IMR-90 (cell line): ENCODE data around the gene NXPH1. TPM values are rescaled to one million over a fixed set of nuclear protein-coding genes. Genes with fewer than 3 reads are reported as not detected.

ENCODE experiments used
- ATAC-seq: fragments of 200-7000 bp; cut with Tn5 transposase; 2 replicates; pipeline ENCODE4 v1.9.1; 2020; ENCODE audit warnings: low read depth, mild to moderate bottlenecking, moderate library complexity
- BruUV-seq: library from RNA; stranded (reverse); fragments of 400-500 nt; replicated peaks from 2 replicates; lab custom pipeline; 2021; lab: Mats Ljungman, UMichigan
- CTCF ChIA-PET: fragments of 300-600 bp; formaldehyde crosslinking; extraction: SDS; loops from one replicate; lab custom pipeline; 2021; ENCODE audit warnings: antibody characterized with exemption; lab: Yijun Ruan, JAX
- POLR2A ChIA-PET: fragments of 300-600 bp; sonication (Branson Sonifier 250); formaldehyde crosslinking; loops from one replicate; lab custom pipeline; 2022; ENCODE audit warnings: antibody characterized with exemption; ENCODE audit not compliant: unreplicated experiment; lab: Charles Lee
- DNase-seq: peaks from one replicate; pipeline ENCODE4 v3.0.0; 2013
- H2AFZ ChIP-seq: replicated peaks from 2 replicates; pipeline ENCODE3; 2013; ENCODE audit warnings: low read length, mild to moderate bottlenecking; ENCODE audit not compliant: poor library complexity
- H2AK5ac ChIP-seq: 2 replicates; pipeline ENCODE4 v1.6.1; 2013; ENCODE audit warnings: low read depth, low read length, inconsistent platforms
- H2AK9ac ChIP-seq: replicated peaks from 2 replicates; pipeline ENCODE3; 2013; ENCODE audit warnings: mild to moderate bottlenecking, low read depth, low read length, moderate library complexity; ENCODE audit not compliant: poor library complexity
- H2BK120ac ChIP-seq: 2 replicates; pipeline ENCODE4 v1.6.1; 2013; ENCODE audit warnings: low read depth, low read length, inconsistent platforms
- H2BK15ac ChIP-seq: 3 replicates; pipeline ENCODE4 v1.6.1; 2013; ENCODE audit warnings: low read depth, low read length, inconsistent platforms
- H2BK20ac ChIP-seq: 2 replicates; pipeline ENCODE4 v1.6.1; 2013; ENCODE audit warnings: low read depth, mild to moderate bottlenecking, inconsistent platforms, low read length, moderate library complexity
- H2BK5ac ChIP-seq: 2 replicates; pipeline ENCODE4 v1.6.1; 2013; ENCODE audit warnings: mild to moderate bottlenecking, low read depth, low read length, inconsistent platforms; ENCODE audit not compliant: poor library complexity, severe bottlenecking
- H3K14ac ChIP-seq: replicated peaks from 2 replicates; pipeline ENCODE4 v1.6.1; 2013; ENCODE audit warnings: low read depth, low read length, inconsistent platforms
- H3K18ac ChIP-seq: 2 replicates; pipeline ENCODE4 v1.6.1; 2013; ENCODE audit warnings: low read depth, low read length, control low read depth
- H3K23ac ChIP-seq: 2 replicates; pipeline ENCODE4 v1.6.1; 2013; ENCODE audit warnings: low read depth, low read length, inconsistent platforms
- H3K27ac ChIP-seq: 2 replicates; pipeline ENCODE4 v1.5.1; 2013; ENCODE audit warnings: mild to moderate bottlenecking, control low read depth, low read length; ENCODE audit not compliant: insufficient read depth
- H3K27me3 ChIP-seq: 2 replicates; pipeline ENCODE4 v1.6.1; 2013; ENCODE audit warnings: low read length; ENCODE audit not compliant: control insufficient read depth, insufficient read depth
- H3K36me3 ChIP-seq: 2 replicates; pipeline ENCODE4 v1.6.1; 2013; ENCODE audit warnings: low read length, mixed read lengths; ENCODE audit not compliant: control insufficient read depth, insufficient read depth
- H3K4ac ChIP-seq: 2 replicates; pipeline ENCODE4 v1.6.1; 2013; ENCODE audit warnings: low read depth, low read length, inconsistent platforms
- H3K4me1 ChIP-seq: 2 replicates; pipeline ENCODE4 v1.6.1; 2013; ENCODE audit warnings: low read length, mixed read lengths; ENCODE audit not compliant: control insufficient read depth, insufficient read depth
- H3K4me2 ChIP-seq: 2 replicates; pipeline ENCODE4 v1.6.1; 2013; ENCODE audit warnings: low read depth, mild to moderate bottlenecking, control low read depth, low read length, moderate library complexity
- H3K4me3 ChIP-seq: 2 replicates; pipeline ENCODE4 v1.5.1; 2013; ENCODE audit warnings: low read depth, mild to moderate bottlenecking, control low read depth, low read length, moderate library complexity; ENCODE audit not compliant: insufficient read depth
- H3K56ac ChIP-seq: 2 replicates; pipeline ENCODE4 v1.6.1; 2013; ENCODE audit warnings: low read length, inconsistent platforms; ENCODE audit not compliant: insufficient read depth; ENCODE audit errors: extremely low read depth
- H3K79me1 ChIP-seq, 2 experiments: 2 replicates each; pipeline ENCODE4 v1.6.1; 2013; ENCODE audit warnings: low read length in 2 of 2, inconsistent platforms in 1 of 2, low read depth in 1 of 2
- H3K9ac ChIP-seq: 2 replicates; pipeline ENCODE4 v1.6.1; 2013; ENCODE audit warnings: low read depth, low read length, control low read depth
- H3K9me1 ChIP-seq: 2 replicates; pipeline ENCODE4 v1.6.1; 2013; ENCODE audit warnings: low read length, inconsistent platforms; ENCODE audit not compliant: insufficient read depth
- H3K9me3 ChIP-seq: 2 replicates; pipeline ENCODE4 v1.6.1; 2013; ENCODE audit warnings: low read length; ENCODE audit not compliant: control insufficient read depth, insufficient read depth
- H4K20me1 ChIP-seq: 2 replicates; pipeline ENCODE4 v1.6.1; 2013; ENCODE audit warnings: low read length, inconsistent platforms; ENCODE audit not compliant: insufficient read depth
- H4K5ac ChIP-seq: 2 replicates; pipeline ENCODE4 v1.6.1; 2013; ENCODE audit warnings: mild to moderate bottlenecking, low read depth, low read length, control low read depth
- H4K8ac ChIP-seq, 2 experiments: 2 replicates each; pipeline ENCODE4 v1.6.1; 2013; ENCODE audit warnings: low read depth in 2 of 2, low read length in 2 of 2, control low read depth in 1 of 2, inconsistent platforms in 1 of 2
- H4K91ac ChIP-seq: 2 replicates; pipeline ENCODE4 v1.6.1; 2013; ENCODE audit warnings: low read depth, low read length, inconsistent platforms; ENCODE audit not compliant: insufficient read depth
- BHLHE40 ChIP-seq: fragments of 150-350 bp; IDR thresholded peaks from 2 replicates; pipeline ENCODE4 v1.6.1; 2016; ENCODE audit warnings: mild to moderate bottlenecking, low read depth, low read length
- CEBPB ChIP-seq: IDR thresholded peaks from 2 replicates; pipeline ENCODE4 v1.6.1; 2012; ENCODE audit warnings: low read depth, low read length, improper control_type of control experiment
- CHD1 ChIP-seq: IDR thresholded peaks from 2 replicates; pipeline ENCODE4 v1.6.1; 2012; ENCODE audit warnings: low read depth, low read length, improper control_type of control experiment
- FOS ChIP-seq: fragments of 150-350 bp; IDR thresholded peaks from 2 replicates; pipeline ENCODE4 v1.6.1; 2016; ENCODE audit warnings: low read depth, low read length
- MAFK ChIP-seq: IDR thresholded peaks from 2 replicates; pipeline ENCODE4 v1.6.1; 2012; ENCODE audit warnings: low read depth, low read length, improper control_type of control experiment
- MAZ ChIP-seq: IDR thresholded peaks from 2 replicates; pipeline ENCODE4 v1.6.1; 2012; ENCODE audit warnings: low read depth, mild to moderate bottlenecking, low read length, improper control_type of control experiment, moderate library complexity, borderline replicate concordance
- MXI1 ChIP-seq: IDR thresholded peaks from 2 replicates; pipeline ENCODE4 v1.6.1; 2012; ENCODE audit warnings: low read depth, mild to moderate bottlenecking, low read length, moderate library complexity, borderline replicate concordance
- NFE2L2 ChIP-seq: fragments of 150-350 bp; IDR thresholded peaks from 2 replicates; pipeline ENCODE4 v1.6.1; 2016; ENCODE audit warnings: low read depth, mild to moderate bottlenecking, low read length
- POLR2A ChIP-seq: IDR thresholded peaks from 2 replicates; pipeline ENCODE4 v1.6.1; 2012; ENCODE audit warnings: mild to moderate bottlenecking, low read depth, low read length
- RAD21 ChIP-seq: IDR thresholded peaks from 2 replicates; pipeline ENCODE4 v1.6.1; 2012; ENCODE audit warnings: low read length, improper control_type of control experiment
- RFX5 ChIP-seq: IDR thresholded peaks from 2 replicates; pipeline ENCODE4 v1.8.0; 2012; ENCODE audit warnings: low read depth, mild to moderate bottlenecking, low read length, moderate library complexity
- SMC3 ChIP-seq: fragments of 150-350 bp; IDR thresholded peaks from 2 replicates; pipeline ENCODE4 v1.6.1; 2016; ENCODE audit warnings: low read depth, mild to moderate bottlenecking, antibody characterized with exemption, low read length, moderate library complexity
- WGBS, 2 experiments: methylation state at CpG; one replicate each; pipeline versions ENCODE4 v1.1.5 to v1.1.7; 2013; ENCODE audit warnings: missing lambda C conversion rate in 2 of 2; ENCODE audit not compliant: insufficient read length in 1 of 2; ENCODE audit errors: extremely low coverage in 2 of 2; 5-methylcytosine and 5-hydroxymethylcytosine counted together
- dilution Hi-C: fragments of 300-500 bp; cut with HindIII; formaldehyde crosslinking; loops from one replicate; pipeline ENCODE4 v1.14.3; 2018; ENCODE audit warnings: low sequenced_read_pairs; ENCODE audit not compliant: unreplicated experiment
- in situ Hi-C: fragments of 300-500 bp; cut with MboI; formaldehyde crosslinking; loops from 3 replicates; pipeline ENCODE4 v1.14.3; 2019; ENCODE audit warnings: low sequenced_read_pairs, inconsistent platforms, mixed read lengths
- intact Hi-C: fragments of 100-400 bp; cut with micrococcal nuclease; formaldehyde crosslinking; loops from 2 replicates; pipeline ENCODE4 v1.10.0; 2022
- polyA plus RNA-seq, 3 experiments: library from polyadenylated mRNA; depleted of rRNA; stranded (reverse); fragments of >200 nt; gene quantifications; 2 replicates each; pipeline ENCODE4 v1.2.3, GENCODE V29; 2012; ENCODE audit warnings: low replicate concordance in 1 of 3
- total RNA-seq: library from RNA; depleted of rRNA; stranded (reverse); fragments of >200 nt; gene quantifications from 2 replicates; pipeline ENCODE4 v1.2.3, GENCODE V29; 2012
- TF ChIP-seq, protein P1 (sequence below): conservative IDR thresholded peaks from 2 replicates; pipeline ENCODE4 v1.5.1; 2012; ENCODE audit warnings: mild to moderate bottlenecking, low read depth, low read length, improper control_type of control experiment
- TF ChIP-seq, protein P2 (sequence below): fragments of 150-350 bp; IDR thresholded peaks from 2 replicates; pipeline ENCODE4 v1.6.1; 2016; ENCODE audit warnings: low read depth, mild to moderate bottlenecking, low read length, moderate library complexity, borderline replicate concordance

Gene NXPH1
- total and polyA plus RNA-seq, 2 of the 4 experiments (the other 2 are of a cell fraction), result not detected

DNA sequence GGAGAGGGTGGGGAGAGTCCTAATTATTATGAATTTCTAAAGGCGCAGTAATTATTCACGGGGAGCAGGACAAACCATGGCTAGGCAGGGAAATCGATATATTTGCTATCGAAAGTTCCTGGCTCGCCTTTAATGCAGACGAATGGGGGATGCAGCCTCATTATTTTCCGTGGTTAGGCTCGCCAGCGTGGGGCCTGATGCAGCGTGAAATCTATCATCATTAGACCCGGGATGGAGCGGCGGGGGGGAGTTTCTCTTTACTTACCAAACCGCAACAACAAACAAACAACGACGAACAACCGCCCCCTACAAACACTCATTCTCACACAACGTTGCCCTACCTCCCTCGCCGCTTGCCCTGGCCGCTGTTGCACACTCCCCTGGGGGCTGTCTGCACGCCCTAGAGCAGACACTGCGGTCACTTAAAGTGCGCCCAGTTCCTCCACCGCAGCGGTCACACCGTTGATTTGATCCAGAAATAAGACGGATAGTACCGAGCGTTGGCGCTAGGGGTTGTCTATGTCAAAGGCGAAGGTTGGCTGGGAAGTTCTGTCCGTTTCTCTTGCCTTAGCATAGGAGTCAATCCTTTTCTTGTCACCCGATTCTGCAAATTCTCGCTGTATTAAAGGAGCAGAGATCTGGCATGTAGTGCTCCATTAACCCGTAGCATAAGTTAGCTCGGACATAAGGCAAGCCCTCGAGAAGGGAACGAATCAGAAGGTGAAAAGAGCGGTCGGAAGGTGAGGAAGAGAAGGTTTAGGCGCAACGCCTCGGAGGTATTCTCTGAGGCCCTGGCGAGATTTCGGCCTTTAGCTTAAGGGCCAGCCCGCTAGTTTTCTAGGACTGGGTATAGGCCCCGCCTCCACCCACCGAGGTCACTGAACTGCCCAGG lies 10.4 kb downstream of the NXPH1 start (continued):
- no peak for TF ChIP-seq MXI1

DNA sequence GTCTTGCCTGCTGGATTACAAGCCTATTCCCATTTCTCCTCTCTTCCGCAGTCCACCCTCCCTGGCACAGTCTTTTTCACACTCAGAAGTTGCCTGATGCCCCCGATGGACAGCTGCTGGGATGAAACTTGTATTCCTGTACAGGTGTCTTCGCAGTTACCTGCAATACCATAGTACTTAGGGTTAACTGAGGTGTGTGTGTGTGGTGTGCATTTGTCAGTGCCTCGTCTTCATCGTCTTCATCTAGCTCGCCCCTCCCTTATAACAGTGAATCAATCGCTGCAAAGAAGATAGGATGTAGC lies 11.0 kb downstream of the NXPH1 start:
- DNase-seq (no peak), ATAC-seq (no peak)
- no TSS peak for BruUV-seq
- Histone ChIP-seq H3K27me3 (no peaks in the 10 kb centered on the region), H3K14ac (no peak overlapping the region), H2BK5ac (no peak overlapping the region), H2BK120ac (no peak overlapping the region), H2BK20ac (no peak overlapping the region), H2AK5ac (no peak overlapping the region), H4K91ac (no peak overlapping the region), H3K4me3 (no peak overlapping the region), H3K4me1 (no peaks in the 10 kb centered on the region), H3K9ac (no peak overlapping the region), H2BK15ac (no peak overlapping the region), H3K4me2 (no peak overlapping the region), H4K8ac (no peak overlapping the region), H3K56ac (no peak overlapping the region), H3K23ac (no peak overlapping the region), H3K9me1 (no peaks in the 10 kb centered on the region), H4K5ac (no peak overlapping the region), H3K18ac (no peak overlapping the region), H2AK9ac (no peak overlapping the region), H3K9me3 (peaks cover 19% of the 10 kb centered on the region; the same call in 1 of the 2 replicates), H4K20me1 (no peaks in the 10 kb centered on the region; the same call in 1 of the 2 replicates), H3K36me3 (no peaks in the 10 kb centered on the region), H2AFZ (no peak overlapping the region), H3K79me1 (no peaks in the 10 kb centered on the region), H3K27ac (no peak overlapping the region), H3K4ac (no peak overlapping the region)
- in situ Hi-C loops, result no loop called here
- dilution Hi-C loops, result no loop called here
- WGBS, 2 experiments, result no CpG with 5 or more reads among the region's 7 CpGs
- CTCF ChIA-PET, result no interaction called here
- POLR2A ChIA-PET, result no interaction called here
- intact Hi-C loops, result no loop called here
- TF ChIP-seq RAD21, result no peak
- TF ChIP-seq SMC3, result no peak
- TF ChIP-seq CEBPB, result no peak
- no peak for TF ChIP-seq MAFK
- no peak for TF ChIP-seq MXI1
- no peak for TF ChIP-seq NFE2L2
- TF ChIP-seq RFX5, result no peak
- no peak for TF ChIP-seq MAZ
- no peak for TF ChIP-seq BHLHE40
- TF ChIP-seq, protein P1, sequence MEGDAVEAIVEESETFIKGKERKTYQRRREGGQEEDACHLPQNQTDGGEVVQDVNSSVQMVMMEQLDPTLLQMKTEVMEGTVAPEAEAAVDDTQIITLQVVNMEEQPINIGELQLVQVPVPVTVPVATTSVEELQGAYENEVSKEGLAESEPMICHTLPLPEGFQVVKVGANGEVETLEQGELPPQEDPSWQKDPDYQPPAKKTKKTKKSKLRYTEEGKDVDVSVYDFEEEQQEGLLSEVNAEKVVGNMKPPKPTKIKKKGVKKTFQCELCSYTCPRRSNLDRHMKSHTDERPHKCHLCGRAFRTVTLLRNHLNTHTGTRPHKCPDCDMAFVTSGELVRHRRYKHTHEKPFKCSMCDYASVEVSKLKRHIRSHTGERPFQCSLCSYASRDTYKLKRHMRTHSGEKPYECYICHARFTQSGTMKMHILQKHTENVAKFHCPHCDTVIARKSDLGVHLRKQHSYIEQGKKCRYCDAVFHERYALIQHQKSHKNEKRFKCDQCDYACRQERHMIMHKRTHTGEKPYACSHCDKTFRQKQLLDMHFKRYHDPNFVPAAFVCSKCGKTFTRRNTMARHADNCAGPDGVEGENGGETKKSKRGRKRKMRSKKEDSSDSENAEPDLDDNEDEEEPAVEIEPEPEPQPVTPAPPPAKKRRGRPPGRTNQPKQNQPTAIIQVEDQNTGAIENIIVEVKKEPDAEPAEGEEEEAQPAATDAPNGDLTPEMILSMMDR, result no peak
- TF ChIP-seq CHD1, result no peak
- no peak for TF ChIP-seq POLR2A
- no peak for TF ChIP-seq FOS
- TF ChIP-seq, protein P2, sequence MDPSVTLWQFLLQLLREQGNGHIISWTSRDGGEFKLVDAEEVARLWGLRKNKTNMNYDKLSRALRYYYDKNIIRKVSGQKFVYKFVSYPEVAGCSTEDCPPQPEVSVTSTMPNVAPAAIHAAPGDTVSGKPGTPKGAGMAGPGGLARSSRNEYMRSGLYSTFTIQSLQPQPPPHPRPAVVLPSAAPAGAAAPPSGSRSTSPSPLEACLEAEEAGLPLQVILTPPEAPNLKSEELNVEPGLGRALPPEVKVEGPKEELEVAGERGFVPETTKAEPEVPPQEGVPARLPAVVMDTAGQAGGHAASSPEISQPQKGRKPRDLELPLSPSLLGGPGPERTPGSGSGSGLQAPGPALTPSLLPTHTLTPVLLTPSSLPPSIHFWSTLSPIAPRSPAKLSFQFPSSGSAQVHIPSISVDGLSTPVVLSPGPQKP, result no peak
